CD14-positive monocyte (primary cell): Measurements from ENCODE around the gene SCART1. TPM values are rescaled to one million over a fixed set of nuclear protein-coding genes. Genes with fewer than 3 reads are reported as not detected.
"Not testable (repeated sequence)": the region's sequence is repeated elsewhere in the genome, so short reads cannot be mapped to it uniquely, and the experiment has no call there.

Experiments used
- DNase-seq, 3 donors: peaks; one replicate each; pipeline ENCODE4 v3.0.0-alpha.2; 2011 to 2022
- H2AFZ ChIP-seq: 2 replicates; pipeline ENCODE4 v1.6.0; 2012; ENCODE audit warnings: mild to moderate bottlenecking, low read depth, low read length, inconsistent platforms; ENCODE audit not compliant: insufficient read depth, poor library complexity, severe bottlenecking
- H3K27ac ChIP-seq, 2 donors: 1 replicate in 1 of 2; 2 replicates in 1 of 2; pipeline ENCODE4 v1.5.1; 2012 to 2013; ENCODE audit warnings: low read length in 2 of 2, control low read depth in 1 of 2, inconsistent platforms in 1 of 2, low read depth in 1 of 2, mild to moderate bottlenecking in 1 of 2
- H3K27me3 ChIP-seq, 2 donors: one replicate each; pipeline versions ENCODE4 v1.6.0 to v1.6.1; 2011 to 2013; ENCODE audit warnings: low read length in 2 of 2; ENCODE audit not compliant: control insufficient read depth in 2 of 2, insufficient read depth in 2 of 2
- H3K36me3 ChIP-seq, 2 donors: replicated peaks in 1 of 2; 1 replicate in 1 of 2; 2 replicates in 1 of 2; pipeline versions ENCODE4 v1.5.1 to v1.6.1; 2012 to 2013; ENCODE audit warnings: low read length in 2 of 2, control low read depth in 1 of 2, inconsistent platforms in 1 of 2, mild to moderate bottlenecking in 1 of 2; ENCODE audit not compliant: insufficient read depth in 2 of 2, control insufficient read depth in 1 of 2
- H3K4me1 ChIP-seq, 2 donors: 1 replicate in 1 of 2; 2 replicates in 1 of 2; pipeline versions ENCODE4 v1.5.1 to v1.6.1; 2012 to 2013; ENCODE audit warnings: low read length in 2 of 2, control low read depth in 1 of 2, inconsistent platforms in 1 of 2, mild to moderate bottlenecking in 1 of 2, moderate library complexity in 1 of 2; ENCODE audit not compliant: insufficient read depth in 2 of 2, control insufficient read depth in 1 of 2
- H3K4me2 ChIP-seq: replicated peaks from 2 replicates; pipeline ENCODE3; 2012; ENCODE audit warnings: low read length, moderate library complexity, mild to moderate bottlenecking; ENCODE audit not compliant: poor library complexity, severe bottlenecking; ENCODE audit errors: extremely low read depth
- H3K4me3 ChIP-seq, 3 experiments: fragments of 200-600 bp in 1 of 3; sonication (generic) in 1 of 3; replicated peaks in 1 of 3; 1 replicate in 2 of 3; 2 replicates in 1 of 3; pipeline ENCODE4 v1.5.1; 2011 to 2013; ENCODE audit warnings: low read length in 3 of 3, mild to moderate bottlenecking in 3 of 3, control low read depth in 2 of 3, low read depth in 2 of 3, inconsistent platforms in 1 of 3, moderate library complexity in 1 of 3
- H3K79me2 ChIP-seq: 2 replicates; pipeline ENCODE4 v1.6.0; 2012; ENCODE audit warnings: mild to moderate bottlenecking, control low read depth, inconsistent platforms, low read length, moderate library complexity; ENCODE audit not compliant: insufficient read depth
- H3K9ac ChIP-seq: 2 replicates; pipeline ENCODE4 v1.6.0; 2017; ENCODE audit warnings: low read length, mild to moderate bottlenecking; ENCODE audit not compliant: insufficient read depth, poor library complexity, severe bottlenecking
- H3K9me3 ChIP-seq, 2 donors: replicated peaks in 1 of 2; 1 replicate in 1 of 2; 2 replicates in 1 of 2; pipeline versions ENCODE4 v1.5.1 to v1.6.1; 2012 to 2013; ENCODE audit warnings: low read length in 2 of 2, control low read depth in 1 of 2; ENCODE audit not compliant: control insufficient read depth in 1 of 2, insufficient read depth in 1 of 2
- H4K20me1 ChIP-seq: 2 replicates; pipeline ENCODE4 v1.6.0; 2012; ENCODE audit warnings: mild to moderate bottlenecking, low read length, control low read depth, moderate library complexity; ENCODE audit not compliant: insufficient read depth
- H3K27ac Mint-ChIP-seq, 7 donors: one replicate each; pipeline ENCODE4 v1.8.0; 2020; ENCODE audit warnings: mild to moderate bottlenecking in 7 of 7, mixed read lengths in 7 of 7, moderate library complexity in 6 of 7, inconsistent platforms in 2 of 7
- H3K27me3 Mint-ChIP-seq, 3 donors: one replicate each; pipeline ENCODE4 v1.8.0; 2021 to 2022; ENCODE audit warnings: low read depth in 3 of 3, mild to moderate bottlenecking in 3 of 3, mixed read lengths in 3 of 3, moderate library complexity in 3 of 3, inconsistent platforms in 1 of 3
- H3K36me3 Mint-ChIP-seq, 2 donors: one replicate each; pipeline ENCODE4 v1.8.0; 2020; ENCODE audit warnings: mixed read lengths in 2 of 2, inconsistent platforms in 1 of 2, mild to moderate bottlenecking in 1 of 2
- H3K4me1 Mint-ChIP-seq: one replicate; pipeline ENCODE4 v1.8.0; 2020; ENCODE audit warnings: mild to moderate bottlenecking, mixed read lengths
- H3K4me3 Mint-ChIP-seq, 2 donors: one replicate each; pipeline ENCODE4 v1.8.0; 2020; ENCODE audit warnings: mild to moderate bottlenecking in 2 of 2, mixed read lengths in 2 of 2, moderate library complexity in 1 of 2
- H3K9me3 Mint-ChIP-seq, 7 donors: one replicate each; pipeline ENCODE4 v1.8.0; 2020 to 2022; ENCODE audit warnings: mixed read lengths in 7 of 7, mild to moderate bottlenecking in 6 of 7, moderate library complexity in 6 of 7, inconsistent platforms in 2 of 7
- WGBS: methylation state at CpG from one replicate; pipeline ENCODE4 v1.1.5; 2013; ENCODE audit warnings: missing lambda C conversion rate; ENCODE audit not compliant: insufficient coverage; 5-methylcytosine and 5-hydroxymethylcytosine counted together
- intact Hi-C, 2 donors: fragments of 100-400 bp; cut with micrococcal nuclease; formaldehyde crosslinking; loops; one replicate each; pipeline versions ENCODE4 v1.15.0 to v1.15.1; 2023
- polyA plus RNA-seq, 3 donors: library from polyadenylated mRNA; depleted of rRNA in 1 of 3; unstranded in 2 of 3; stranded (reverse) in 1 of 3; fragments of 300-500 nt in 2 of 3; fragments of >200 nt in 1 of 3; fragmentation: Illumina TruSeq in 2 of 3; gene quantifications; 1 replicate in 2 of 3; 2 replicates in 1 of 3; pipeline ENCODE4 v1.2.3, GENCODE V29; 2012 to 2021
- TF ChIP-seq, protein P1 (sequence below): fragments of 200-600 bp; IDR thresholded peaks from one replicate; pipeline ENCODE4 v1.8.0; 2022; ENCODE audit warnings: antibody characterized with exemption, mild to moderate bottlenecking

Gene SCART1
- polyA plus RNA-seq, 3 donors: 1.1 TPM; not detected in 2

GRCh38 chr10:133515471-133515870 is 61.7 kb downstream of the SCART1 start:
- Mint-ChIP-seq H3K36me3 (no peaks in the 10 kb centered on the region), H3K27me3 (peaks cover 15 to 22% (median 20%) of the 10 kb centered on the region in 3 donors), H3K9me3 (peaks cover 0 to 10% (median 7%) of the 10 kb centered on the region in 7 donors), H3K4me1 (peaks cover 6% of the 10 kb centered on the region), H3K4me3 (no peak overlapping the region), H3K27ac (no peak overlapping the region)
- Histone ChIP-seq H3K4me3 (no peak overlapping the region), H4K20me1 (no peaks in the 10 kb centered on the region), H3K4me2 (no peak overlapping the region), H3K27ac (no peak overlapping the region), H3K36me3 (no peaks in the 10 kb centered on the region), H3K9me3 (peaks cover 0 to 4% of the 10 kb centered on the region in 2 donors), H2AFZ (no peak overlapping the region), H3K9ac (no peak overlapping the region), H3K27me3 (peaks cover 11 to 20% of the 10 kb centered on the region in 2 donors), H3K4me1 (peaks cover 7 to 9% of the 10 kb centered on the region in 2 donors), H3K79me2 (no peaks in the 10 kb centered on the region)
- no CpG with 5 or more reads among the region's 4 CpGs for WGBS
- intact Hi-C loops: loop anchor here in 1 of 2 donors (5.0 kb wide), 1 partner anchor 188 kb away; no protein-coding TSS in a partner anchor
- TF ChIP-seq, protein P1, sequence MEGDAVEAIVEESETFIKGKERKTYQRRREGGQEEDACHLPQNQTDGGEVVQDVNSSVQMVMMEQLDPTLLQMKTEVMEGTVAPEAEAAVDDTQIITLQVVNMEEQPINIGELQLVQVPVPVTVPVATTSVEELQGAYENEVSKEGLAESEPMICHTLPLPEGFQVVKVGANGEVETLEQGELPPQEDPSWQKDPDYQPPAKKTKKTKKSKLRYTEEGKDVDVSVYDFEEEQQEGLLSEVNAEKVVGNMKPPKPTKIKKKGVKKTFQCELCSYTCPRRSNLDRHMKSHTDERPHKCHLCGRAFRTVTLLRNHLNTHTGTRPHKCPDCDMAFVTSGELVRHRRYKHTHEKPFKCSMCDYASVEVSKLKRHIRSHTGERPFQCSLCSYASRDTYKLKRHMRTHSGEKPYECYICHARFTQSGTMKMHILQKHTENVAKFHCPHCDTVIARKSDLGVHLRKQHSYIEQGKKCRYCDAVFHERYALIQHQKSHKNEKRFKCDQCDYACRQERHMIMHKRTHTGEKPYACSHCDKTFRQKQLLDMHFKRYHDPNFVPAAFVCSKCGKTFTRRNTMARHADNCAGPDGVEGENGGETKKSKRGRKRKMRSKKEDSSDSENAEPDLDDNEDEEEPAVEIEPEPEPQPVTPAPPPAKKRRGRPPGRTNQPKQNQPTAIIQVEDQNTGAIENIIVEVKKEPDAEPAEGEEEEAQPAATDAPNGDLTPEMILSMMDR: no peak
- no peak for DNase-seq

DNA sequence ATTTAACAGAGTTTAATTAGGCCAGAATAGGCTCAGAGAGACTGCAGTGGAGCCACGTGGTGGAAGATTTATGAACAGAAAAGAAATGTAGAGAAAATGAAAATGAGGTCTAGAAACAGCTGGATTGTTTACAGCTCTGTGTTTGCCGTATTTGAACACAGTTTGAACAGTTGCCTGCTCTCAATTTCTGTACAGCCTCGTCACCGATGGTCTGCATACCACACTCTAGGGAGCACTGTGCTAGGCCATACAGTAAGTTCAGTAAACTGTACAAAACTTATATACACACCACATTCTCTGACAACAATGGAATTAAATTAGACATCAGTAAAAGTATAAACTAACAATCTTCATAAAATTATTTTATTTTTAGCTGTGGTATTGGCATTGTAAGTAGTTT is 62.3 kb downstream of the SCART1 start:
- Histone ChIP-seq H3K9me3 (peaks cover 0 to 4% of the 10 kb centered on the region in 2 donors), H3K79me2 (no peaks in the 10 kb centered on the region), H2AFZ (no peak overlapping the region), H3K4me2 (no peak overlapping the region), H3K9ac (no peak overlapping the region), H4K20me1 (no peaks in the 10 kb centered on the region), H3K36me3 (no peaks in the 10 kb centered on the region), H3K27ac (no peak overlapping the region), H3K4me3 (no peak overlapping the region), H3K4me1 (peaks cover 9 to 10% of the 10 kb centered on the region in 2 donors), H3K27me3 (peaks cover 8 to 23% of the 10 kb centered on the region in 2 donors)
- intact Hi-C loops: loop anchor here in 1 of 2 donors (5.0 kb wide), 1 partner anchor 189 kb away; no protein-coding TSS in a partner anchor
- Mint-ChIP-seq H3K9me3 (peaks cover 0 to 11% (median 6%) of the 10 kb centered on the region in 7 donors), H3K4me1 (peaks cover 11% of the 10 kb centered on the region), H3K27me3 (peaks cover 16 to 26% (median 26%) of the 10 kb centered on the region in 3 donors), H3K36me3 (no peaks in the 10 kb centered on the region), H3K27ac (no peak overlapping the region), H3K4me3 (no peak overlapping the region)
- DNase-seq: no peak
- TF ChIP-seq, protein P1: no peak
- WGBS: 0% methylated on average over 1 of the region's 4 CpGs

DNA sequence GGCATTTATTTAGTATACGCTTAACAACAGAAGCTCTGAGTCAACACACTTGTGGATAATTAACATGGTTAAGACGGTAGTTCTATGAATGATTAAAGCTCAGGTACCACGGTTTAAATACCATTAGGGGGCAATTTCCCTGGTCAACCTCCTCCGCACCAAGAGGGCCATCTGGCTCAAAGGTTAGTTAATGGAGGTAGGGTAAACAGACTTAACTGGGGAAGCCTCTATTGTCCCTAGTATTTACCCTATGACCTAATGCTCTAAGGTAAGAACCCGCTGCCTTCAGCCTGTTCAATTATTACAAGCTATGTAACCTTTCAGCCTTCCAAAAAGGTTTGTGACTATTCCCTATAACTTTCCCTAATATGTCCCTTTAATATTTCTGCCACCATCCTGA is 64.8 kb downstream of the SCART1 start:
- Histone ChIP-seq H3K9me3 (peaks cover under 1 to 15% of the 10 kb centered on the region in 2 donors), H3K4me1 (peaks cover 9 to 10% of the 10 kb centered on the region in 2 donors), H3K27me3 (peaks cover 0 to 16% of the 10 kb centered on the region in 2 donors)
- peaks cover 0 to 23% (median 15%) of the 10 kb centered on the region in 7 donors for H3K9me3 Mint-ChIP-seq
- H4K20me1 ChIP-seq, H3K9ac ChIP-seq, H3K27ac ChIP-seq, DNase-seq, H3K27ac Mint-ChIP-seq, H3K79me2 ChIP-seq, H3K4me3 ChIP-seq, H3K4me3 Mint-ChIP-seq, H3K36me3 ChIP-seq, H3K36me3 Mint-ChIP-seq, H3K4me2 ChIP-seq, H2AFZ ChIP-seq: not testable (repeated sequence)
- WGBS: 100% methylated on average over 3 of the region's 5 CpGs
- intact Hi-C loops: loop anchor here in 1 of 2 donors (5.0 kb wide), 1 partner anchor 191 kb away; no protein-coding TSS in a partner anchor
- H3K4me1 Mint-ChIP-seq: peaks cover 11% of the 10 kb centered on the region
- H3K27me3 Mint-ChIP-seq: peaks cover 12 to 35% (median 35%) of the 10 kb centered on the region in 3 donors
